Measurements from ENCODE around the gene HBG2.
"Not testable (repeated sequence)": the region's sequence is repeated elsewhere in the genome, so short reads cannot be mapped to it uniquely, and the experiment has no call there.

The HBG2 gene

DNA sequence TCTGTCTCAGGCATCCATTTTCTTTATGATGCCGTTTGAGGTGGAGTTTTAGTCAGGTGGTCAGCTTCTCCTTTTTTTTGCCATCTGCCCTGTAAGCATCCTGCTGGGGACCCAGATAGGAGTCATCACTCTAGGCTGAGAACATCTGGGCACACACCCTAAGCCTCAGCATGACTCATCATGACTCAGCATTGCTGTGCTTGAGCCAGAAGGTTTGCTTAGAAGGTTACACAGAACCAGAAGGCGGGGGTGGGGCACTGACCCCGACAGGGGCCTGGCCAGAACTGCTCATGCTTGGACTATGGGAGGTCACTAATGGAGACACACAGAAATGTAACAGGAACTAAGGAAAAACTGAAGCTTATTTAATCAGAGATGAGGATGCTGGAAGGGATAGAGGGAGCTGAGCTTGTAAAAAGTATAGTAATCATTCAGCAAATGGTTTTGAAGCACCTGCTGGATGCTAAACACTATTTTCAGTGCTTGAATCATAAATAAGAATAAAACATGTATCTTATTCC, 26.1 kb upstream of the HBG2 start:
- no peak for DNase-seq

DNA sequence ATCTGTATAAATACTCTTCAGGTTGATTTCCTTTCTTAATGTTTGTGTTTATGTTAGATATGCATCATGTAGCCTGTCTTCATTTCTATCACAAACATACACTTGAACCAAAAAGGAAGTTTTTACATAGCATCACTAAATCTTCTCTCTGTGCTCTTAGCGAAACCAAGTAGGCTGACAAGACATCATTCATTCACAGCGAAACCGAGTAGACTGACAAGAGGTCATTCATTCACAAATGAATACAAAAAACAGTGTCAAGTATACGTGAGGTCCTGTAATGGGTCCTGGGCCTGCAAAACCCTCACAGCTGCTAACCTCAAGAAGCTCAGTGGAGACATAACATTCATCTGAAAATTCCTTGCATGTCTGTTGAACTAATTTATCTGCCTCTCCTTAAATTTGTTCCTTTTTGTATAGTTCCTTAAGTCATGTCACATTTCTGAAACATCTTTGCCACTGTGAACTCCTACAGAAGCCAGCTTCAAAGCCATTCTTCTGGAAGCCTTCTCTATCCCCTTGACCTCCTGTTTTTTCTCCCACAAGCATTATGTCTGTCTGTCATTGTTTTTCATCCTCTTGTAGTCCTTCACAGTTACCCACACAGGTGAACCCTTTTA, 25.0 kb upstream of the HBG2 start:
- DNase-seq = no peak

DNA sequence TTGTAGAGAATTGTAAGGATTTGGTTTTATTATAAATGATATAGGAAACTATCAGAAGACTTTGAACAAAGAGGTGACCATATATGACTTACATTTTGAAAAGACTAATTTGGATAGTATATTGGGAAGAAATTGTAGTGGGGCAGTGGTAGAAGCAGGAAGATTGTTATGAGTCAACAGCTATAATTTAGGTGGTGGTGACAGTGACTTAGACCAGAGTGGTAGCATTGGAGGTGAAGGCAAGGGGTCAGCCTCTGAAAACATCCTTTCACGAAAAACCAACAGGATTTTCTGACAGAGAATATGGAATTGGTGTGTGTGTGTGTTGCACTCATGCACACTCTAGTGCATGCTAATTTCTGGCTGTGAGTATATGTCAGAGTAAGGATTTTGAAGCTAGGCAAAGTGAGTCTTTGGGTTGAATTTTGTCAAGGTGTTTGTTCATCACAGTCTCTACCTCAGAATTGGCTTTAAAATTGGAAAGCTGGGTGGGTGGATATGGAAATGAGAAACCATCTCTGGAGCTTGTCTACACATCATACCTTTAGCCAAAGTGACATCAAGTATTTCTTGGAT, 23.3 kb upstream of the HBG2 start:
- no peak for DNase-seq

DNA sequence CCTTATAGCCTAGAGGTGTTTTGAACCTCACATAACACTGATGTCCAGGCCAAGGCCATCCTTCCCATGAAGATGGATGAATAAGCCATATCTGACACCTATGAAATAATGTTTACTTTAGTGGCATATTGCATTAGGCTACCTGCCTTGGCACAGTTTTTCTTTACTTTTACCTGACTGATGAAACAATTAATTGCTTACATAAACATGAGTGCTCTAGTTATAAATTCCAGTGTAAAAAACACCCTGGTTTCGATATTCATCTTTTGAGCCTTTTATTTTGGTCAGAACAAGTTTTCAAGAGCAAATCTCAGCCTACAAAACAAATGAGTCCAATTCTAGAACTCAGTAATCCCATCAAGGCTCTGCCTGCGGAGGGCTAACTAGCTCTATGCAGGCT, 22.1 kb upstream of the HBG2 start:
- no peak for DNase-seq

GRCh38 chr11:5275369-5276110, 21.0 kb upstream of the HBG2 start:
- no peak for DNase-seq

- no peak for DNase-seq
These were observed 19.8 kb upstream of the HBG2 start for GRCh38 chr11:5274395-5274794.

DNA sequence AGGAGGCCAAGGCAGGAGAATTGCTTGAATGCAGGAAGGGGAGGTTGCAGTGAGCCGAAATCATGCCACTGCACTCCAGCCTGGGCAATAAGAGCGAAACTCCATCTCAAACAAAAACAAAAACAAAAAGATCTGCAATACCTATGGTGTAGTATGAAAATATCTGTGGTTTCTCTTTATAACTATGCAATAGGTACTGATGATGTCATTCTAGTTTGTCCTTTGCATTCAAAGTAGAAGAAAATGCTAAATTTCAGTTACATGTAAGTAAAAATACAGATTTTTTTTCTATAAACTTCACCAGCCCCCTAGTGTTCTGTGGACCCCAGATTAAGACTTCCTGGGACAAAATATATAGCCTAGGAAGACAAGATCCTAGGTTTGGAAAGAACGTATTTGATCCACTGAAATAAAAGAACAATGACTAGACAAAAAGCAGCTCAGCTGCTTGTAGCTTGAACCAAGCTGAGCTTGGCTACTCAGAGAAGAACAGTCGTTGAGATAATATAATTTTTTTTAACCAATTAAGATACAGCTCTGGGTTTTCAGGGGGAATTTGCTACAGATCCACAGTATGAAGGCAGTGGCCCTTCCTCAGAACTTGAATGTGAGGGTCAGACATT, 17.9 kb upstream of the HBG2 start:
- no peak for DNase-seq

GRCh38 chr11:5269715-5270147, 15.2 kb upstream of the HBG2 start, which contains the start of gene HBE1:
HBE1 (minus strand) TSS chr11:5269945; CDS start chr11:5269890, 55 bp downstream.
- DNase-seq = no peak

- DNase-seq = no peak
These were observed 12.5 kb upstream of the HBG2 start for GRCh38 chr11:5267033-5267563.

- DNase-seq = no peak
These were observed 12.0 kb upstream of the HBG2 start for GRCh38 chr11:5266609-5267008.

- DNase-seq = no peak
These were observed 11.3 kb upstream of the HBG2 start for GRCh38 chr11:5265832-5266231.

DNA sequence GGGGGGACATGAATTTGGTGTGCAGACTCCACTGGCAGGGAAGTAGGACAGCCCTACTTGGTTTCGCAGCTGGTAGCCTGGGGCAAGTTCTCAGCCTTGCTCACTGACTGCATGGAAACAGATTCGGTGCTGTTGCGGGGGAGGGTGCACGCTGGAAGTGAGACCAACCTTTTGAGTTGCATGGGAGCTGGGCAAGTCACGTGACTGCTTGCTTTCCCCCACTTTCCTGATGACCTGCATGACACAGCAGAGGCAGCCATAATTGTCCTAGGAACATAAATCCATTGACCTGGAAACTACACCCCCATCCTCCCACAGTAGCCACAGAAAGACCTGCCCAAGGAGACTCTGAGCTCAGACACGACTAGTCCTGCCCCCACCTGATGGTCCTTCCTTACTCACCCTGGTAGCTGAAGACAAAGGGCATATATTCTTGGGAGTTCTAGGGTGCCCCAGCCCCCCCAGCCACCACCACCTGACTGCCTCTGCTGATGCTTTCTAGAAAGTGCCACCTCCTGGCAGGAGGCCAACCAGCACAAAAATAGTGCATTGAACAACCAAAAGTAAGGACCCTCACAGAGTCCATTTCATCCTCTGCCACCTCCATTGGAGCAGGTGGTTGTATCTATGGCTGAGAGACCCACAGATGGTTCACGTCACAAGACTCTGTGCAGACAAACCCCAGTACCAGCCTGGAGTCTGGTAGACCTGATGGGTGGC, 4.1 kb upstream of the HBG2 start:
- no peak for DNase-seq

DNA sequence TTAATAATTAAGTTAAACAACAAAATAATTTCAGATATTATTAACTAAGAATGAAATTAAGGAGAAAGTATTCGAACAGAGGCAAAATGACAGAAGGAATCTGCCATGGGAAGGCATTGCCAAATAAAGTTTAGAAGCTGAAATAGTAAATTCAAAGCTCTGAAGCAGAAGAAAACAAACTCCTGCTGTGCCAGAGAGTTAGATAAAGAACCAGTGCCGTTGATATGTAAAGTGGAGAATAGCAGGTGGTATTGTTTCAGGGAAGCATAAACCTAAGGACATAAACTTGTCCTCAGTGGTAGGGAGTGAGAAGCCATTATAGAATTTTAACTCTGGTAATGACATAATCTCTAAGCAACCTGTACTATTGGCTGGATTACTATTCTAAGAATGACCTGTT, 2.7 kb upstream of the HBG2 start:
- DNase-seq = no peak

DNA sequence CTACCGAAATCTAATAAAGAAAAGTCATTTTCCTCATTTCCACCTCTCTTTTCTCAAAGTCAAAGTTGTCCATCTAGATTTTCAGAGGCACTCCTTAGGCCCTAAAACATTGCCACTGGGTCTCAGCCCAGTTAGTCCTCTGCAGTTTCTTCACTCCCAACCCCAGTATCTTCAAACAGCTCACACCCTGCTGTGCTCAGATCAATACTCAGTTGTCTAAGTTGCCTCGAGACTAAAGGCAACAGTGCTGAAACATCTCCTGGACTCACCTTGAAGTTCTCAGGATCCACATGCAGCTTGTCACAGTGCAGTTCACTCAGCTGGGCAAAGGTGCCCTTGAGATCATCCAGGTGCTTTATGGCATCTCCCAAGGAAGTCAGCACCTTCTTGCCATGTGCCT, 558 bp downstream of the HBG2 start:
- not testable (repeated sequence) for DNase-seq

DNA sequence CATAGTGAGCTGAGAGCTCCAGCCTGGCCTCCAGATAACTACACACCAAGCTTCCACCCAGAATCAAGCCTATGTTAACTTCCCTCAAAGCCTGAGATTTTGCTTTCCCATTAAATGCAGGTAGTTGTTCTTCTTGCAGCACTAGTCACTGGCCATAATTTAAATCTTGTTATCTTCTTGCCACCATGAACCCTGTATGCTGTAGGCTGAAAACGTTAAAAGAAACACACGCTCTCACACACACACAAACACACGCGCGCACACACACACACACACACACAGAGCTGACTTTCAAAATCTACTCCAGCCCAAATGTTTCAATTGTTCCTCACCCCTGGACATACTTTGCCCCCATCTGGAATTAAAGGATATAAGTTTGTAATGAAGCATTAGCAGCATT, 1.1 kb downstream of the HBG2 start:
- not testable (repeated sequence) for DNase-seq

DNA sequence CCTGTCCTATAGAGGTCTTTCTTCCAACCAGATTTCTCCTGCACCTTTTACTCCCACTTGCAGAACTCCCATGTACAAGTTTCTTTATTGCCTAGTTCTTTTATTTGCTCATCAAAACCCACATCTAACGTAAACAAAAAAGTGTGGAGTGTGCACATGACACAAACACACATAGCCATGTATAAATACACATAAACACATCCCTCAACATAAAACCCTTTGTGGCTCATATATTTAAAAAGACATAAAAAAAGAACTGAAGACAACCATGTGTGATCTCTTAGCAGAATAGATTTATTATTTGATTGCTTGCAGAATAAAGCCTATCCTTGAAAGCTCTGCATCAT, 1.7 kb downstream of the HBG2 start:
- no peak for DNase-seq

- no peak for DNase-seq
These were observed 2.2 kb downstream of the HBG2 start for GRCh38 chr11:5252192-5252918.

GRCh38 chr11:5251746-5252145, 2.8 kb downstream of the HBG2 start:
- DNase-seq = no peak

DNA sequence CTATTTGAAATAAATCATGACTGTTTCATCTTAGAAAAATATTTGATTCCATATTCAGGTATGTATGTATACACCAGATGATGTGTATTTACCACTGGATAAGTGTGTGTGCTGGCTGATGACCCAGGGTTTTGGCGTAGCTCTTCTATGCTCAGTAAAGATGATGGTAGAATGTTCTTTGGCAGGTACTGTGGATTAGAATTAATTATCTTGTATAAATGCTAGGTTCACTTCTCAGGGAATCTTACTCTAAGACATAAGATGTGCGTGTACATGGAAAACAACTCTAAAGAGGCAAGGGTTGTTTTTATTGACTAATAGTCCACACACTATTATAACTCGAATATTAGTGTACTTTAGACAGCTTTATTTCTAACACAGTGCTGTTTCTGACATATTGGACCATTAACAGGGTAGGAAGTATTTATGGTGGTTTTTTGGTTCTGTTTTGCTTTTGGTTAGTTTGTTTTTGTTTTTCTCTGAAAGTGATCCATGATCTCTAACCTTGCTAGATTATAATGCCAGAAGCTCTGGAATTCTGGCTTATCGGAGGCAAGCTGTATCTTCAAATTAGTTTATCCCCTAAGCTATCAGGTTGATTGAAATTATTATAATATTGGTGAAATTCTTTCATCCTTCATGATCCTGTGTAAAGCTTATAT, 3.9 kb downstream of the HBG2 start:
- no peak for DNase-seq

- DNase-seq = not testable (repeated sequence)
These were observed 4.7 kb downstream of the HBG2 start, which contains the start of gene HBG1 for GRCh38 chr11:5249807-5250396. HBG1 (minus strand) TSS chr11:5249857; CDS start chr11:5249804, 53 bp downstream.

DNA sequence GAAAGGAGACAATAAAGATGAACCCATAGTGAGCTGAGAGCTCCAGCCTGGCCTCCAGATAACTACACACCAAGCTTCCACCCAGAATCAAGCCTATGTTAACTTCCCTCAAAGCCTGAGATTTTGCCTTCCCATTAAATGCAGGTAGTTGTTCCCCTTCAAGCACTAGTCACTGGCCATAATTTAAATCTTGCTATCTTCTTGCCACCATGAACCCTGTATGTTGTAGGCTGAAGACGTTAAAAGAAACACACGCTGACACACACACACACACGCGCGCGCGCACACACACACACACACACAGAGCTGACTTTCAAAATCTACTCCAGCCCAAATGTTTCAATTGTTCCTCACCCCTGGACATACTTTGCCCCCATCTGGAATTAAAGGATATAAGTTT, 6.1 kb downstream of the HBG2 start:
- DNase-seq = not testable (repeated sequence)
